ENCODE data around the gene NDUFAF2.

Gene NDUFAF2

DNA sequence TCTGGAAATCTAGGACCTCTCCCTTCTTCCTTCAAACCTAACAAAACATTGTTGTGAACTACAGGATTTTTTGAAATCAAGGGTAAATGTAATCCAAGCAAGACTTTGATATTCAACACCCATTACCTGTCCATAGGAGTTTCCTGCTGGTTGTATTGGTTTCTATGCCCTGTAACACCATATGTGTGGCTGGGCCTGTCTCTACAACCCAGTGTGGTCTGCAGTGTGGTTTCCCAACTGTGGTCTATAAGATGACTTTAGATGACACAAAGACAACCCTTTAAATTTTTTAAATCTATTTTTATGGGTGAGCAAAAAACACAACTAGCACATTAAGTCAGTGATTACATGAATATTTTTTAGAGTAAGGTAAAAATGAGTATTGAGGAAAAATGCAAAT, 124.1 kb downstream of the NDUFAF2 start:
- TF ChIP-seq, protein P1, sequence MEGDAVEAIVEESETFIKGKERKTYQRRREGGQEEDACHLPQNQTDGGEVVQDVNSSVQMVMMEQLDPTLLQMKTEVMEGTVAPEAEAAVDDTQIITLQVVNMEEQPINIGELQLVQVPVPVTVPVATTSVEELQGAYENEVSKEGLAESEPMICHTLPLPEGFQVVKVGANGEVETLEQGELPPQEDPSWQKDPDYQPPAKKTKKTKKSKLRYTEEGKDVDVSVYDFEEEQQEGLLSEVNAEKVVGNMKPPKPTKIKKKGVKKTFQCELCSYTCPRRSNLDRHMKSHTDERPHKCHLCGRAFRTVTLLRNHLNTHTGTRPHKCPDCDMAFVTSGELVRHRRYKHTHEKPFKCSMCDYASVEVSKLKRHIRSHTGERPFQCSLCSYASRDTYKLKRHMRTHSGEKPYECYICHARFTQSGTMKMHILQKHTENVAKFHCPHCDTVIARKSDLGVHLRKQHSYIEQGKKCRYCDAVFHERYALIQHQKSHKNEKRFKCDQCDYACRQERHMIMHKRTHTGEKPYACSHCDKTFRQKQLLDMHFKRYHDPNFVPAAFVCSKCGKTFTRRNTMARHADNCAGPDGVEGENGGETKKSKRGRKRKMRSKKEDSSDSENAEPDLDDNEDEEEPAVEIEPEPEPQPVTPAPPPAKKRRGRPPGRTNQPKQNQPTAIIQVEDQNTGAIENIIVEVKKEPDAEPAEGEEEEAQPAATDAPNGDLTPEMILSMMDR (IDR thresholded peaks at IDR 0.05; ENCODE audit: extremely low read depth, missing control alignments), result no peak
- DNase-seq (ENCODE audit: low spot score), result no peak

DNA sequence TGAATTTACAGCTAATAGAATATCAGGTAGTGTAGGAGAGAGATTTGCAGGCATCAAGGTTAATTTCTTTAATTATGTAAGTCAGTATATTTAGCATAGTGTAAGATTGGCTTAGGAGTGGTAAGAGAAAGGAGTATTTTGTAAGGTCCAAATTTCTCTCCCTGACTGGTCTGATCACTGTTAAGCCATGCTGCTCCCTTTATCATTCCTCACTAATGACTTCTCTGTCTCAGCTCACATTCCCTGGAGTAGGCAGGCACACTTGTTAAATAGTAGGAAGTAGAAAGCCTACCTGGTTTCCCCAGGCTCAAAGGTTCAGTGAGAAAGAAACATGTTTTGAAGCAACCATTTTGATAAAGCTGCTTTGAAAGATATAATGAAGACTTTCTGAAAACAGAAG, 126.5 kb downstream of the NDUFAF2 start:
- TF ChIP-seq, protein P1 (IDR thresholded peaks at IDR 0.05; ENCODE audit: extremely low read depth, missing control alignments), result no peak

DNA sequence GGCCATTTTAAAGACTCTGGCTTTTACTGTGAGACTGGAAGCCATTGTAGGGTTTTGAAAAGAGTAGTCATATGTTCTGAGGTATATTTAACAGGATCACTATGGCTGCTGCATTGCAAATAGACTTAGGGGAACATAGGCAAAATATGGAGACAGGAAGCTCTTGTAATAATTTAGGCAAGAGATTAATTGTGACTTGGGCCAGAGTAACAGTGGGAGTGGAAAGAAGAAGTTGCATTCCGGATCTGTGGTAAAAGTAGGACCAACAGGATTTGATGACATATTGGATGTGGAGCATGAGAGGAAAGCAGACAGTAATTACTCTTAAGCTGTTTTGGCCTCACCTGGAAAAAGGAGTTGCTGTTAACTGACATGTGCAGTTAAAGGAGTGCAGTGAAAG, 131.6 kb downstream of the NDUFAF2 start:
- DNase-seq (ENCODE audit: low spot score), result no peak
- TF ChIP-seq, protein P1 (IDR thresholded peaks at IDR 0.05; ENCODE audit: extremely low read depth, missing control alignments), result no peak

More for the DNA sequence above, 126.5 kb downstream of the NDUFAF2 start:
- DNase-seq (ENCODE audit: low spot score), result no peak

DNA sequence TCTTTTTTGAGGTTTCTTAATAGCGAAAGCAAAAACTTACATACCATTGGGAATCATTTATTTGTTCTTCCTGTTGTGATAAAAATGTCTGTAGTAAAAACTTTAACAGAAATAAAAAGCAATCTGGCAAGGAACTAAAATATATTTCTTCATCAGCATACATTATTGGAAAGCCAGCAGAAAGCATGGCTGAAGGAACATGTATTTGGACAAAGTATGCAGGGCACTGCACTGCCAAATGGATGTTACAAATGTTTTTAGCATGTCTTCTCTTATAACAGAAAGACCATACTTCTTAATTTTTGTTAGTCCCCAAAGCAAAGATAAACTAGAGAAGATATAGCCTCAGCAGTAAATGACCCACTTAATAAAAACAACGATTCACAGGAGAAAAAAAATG, 136.7 kb downstream of the NDUFAF2 start:
- DNase-seq (ENCODE audit: low spot score), result no peak
- TF ChIP-seq, protein P1 (IDR thresholded peaks at IDR 0.05; ENCODE audit: extremely low read depth, missing control alignments), result no peak

DNA sequence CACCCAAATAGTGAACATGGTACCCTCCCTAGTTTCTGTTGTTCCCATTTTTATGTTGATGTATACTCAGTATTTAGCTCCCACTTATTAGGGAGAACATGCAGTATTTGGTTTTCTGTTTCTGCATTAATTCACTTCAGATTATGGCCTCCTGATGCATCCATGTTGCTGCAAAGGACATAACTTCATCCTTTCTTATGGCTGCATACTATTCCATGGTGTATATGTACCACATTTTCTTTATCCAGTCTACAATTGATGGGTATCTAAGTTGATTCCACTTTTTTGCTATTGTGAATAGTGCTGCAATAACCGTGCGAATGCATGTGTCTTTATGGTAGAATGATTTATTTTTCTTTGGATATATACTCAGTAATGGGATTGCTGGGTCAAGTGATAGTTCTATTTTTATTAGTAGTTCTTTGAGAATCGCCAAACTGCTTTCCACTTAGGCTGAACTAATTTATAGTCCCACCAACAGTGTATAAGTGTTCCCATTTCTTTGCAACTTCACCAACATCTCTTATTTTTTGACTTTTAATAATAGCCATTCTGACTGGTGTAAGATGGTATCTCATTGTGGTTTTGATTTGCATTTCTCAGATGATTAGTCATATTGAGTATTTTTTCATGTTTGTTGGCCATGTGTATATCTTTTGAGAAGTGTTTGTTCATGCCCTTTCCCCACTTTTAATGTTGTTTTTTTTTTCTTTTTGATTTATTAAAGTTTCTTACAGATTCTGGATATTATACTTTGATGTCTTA, 137.7 kb downstream of the NDUFAF2 start:
- no peak for DNase-seq (ENCODE audit: low spot score)
- TF ChIP-seq, protein P1 (IDR thresholded peaks at IDR 0.05; ENCODE audit: extremely low read depth, missing control alignments), result no peak

DNA sequence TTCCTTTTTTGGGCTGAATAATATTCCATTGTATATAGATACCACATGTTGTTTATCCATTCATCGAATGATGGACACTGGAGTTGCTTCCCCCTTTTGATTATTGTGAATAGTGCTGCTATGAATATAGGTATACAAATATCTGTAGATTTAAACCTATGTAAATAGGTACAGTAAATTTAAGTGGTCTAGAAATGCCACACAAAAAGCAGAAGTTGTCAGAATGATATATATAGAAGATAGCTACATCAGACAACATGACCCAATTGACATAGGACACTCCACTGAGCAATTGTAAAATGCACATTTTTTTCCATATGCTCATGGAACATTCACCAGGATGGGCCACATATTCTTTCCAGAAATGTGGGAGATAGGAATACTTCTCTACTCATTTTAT, 139.7 kb downstream of the NDUFAF2 start:
- TF ChIP-seq, protein P1 (IDR thresholded peaks at IDR 0.05; ENCODE audit: extremely low read depth, missing control alignments), result no peak
- DNase-seq (ENCODE audit: low spot score), result no peak

DNA sequence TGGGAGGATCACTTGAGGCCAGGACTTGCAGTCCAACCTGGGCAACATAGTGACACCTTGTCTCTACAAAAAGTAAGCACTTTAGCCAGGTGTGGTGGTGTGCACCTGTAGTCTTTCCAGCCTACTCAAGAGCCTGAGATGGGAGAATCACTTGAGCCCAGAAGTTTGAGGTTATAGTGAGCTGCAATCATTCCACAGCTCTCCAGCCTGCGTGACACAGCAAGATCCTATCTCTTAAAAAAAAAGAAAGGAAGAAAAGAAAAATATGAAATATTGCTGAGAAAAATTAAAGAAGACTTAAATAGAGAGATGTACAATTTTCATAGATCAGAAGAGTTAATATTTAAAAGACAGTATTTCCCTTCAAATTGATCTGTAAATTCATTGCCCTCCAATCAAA, 140.9 kb downstream of the NDUFAF2 start:
- no peak for DNase-seq (ENCODE audit: low spot score)
- TF ChIP-seq, protein P1 (IDR thresholded peaks at IDR 0.05; ENCODE audit: extremely low read depth, missing control alignments), result no peak
